ENCODE measurements around the gene TMEM145. TPM values are rescaled to one million over a fixed set of nuclear protein-coding genes. Genes with fewer than 3 reads are reported as not detected.

TMEM145 gene
- total RNA-seq, 2 donors from 2014 or later: 0.50 to 1.6 TPM

DNA sequence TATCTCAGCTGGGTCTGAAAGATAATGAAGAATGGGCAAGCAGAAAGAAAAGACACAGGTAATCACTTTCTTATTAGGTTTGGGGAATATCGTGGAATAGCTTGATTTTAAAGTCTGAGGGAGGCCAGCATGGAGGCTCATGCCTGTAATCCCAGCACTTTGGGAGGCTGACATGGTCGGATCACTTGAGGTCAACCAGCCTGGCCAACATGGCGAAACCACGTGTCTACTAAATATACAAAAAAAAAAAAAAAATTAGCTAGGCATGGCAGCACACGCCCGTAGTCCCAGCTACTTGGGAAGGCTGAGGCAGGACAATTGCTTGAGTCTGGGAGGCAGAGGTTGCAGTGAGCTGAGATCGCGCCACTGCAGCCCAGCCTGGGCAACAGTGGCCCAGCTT, 9.2 kb upstream of the TMEM145 start:
- peaks cover 4% of the 10 kb centered on the region for H3K36me3 Mint-ChIP-seq (ENCODE audit: low read depth)
- ATAC-seq (replicated peaks): no peak
- H3K27me3 Mint-ChIP-seq: no peaks in the 10 kb centered on the region
- H3K9me3 Mint-ChIP-seq: no peaks in the 10 kb centered on the region
- peak overlapping the region; percentile 82 for H3K27ac Mint-ChIP-seq
- H3K4me3 Mint-ChIP-seq: peak overlapping the region; percentile 89
- peaks cover 12% of the 10 kb centered on the region for H3K4me1 Mint-ChIP-seq

DNA sequence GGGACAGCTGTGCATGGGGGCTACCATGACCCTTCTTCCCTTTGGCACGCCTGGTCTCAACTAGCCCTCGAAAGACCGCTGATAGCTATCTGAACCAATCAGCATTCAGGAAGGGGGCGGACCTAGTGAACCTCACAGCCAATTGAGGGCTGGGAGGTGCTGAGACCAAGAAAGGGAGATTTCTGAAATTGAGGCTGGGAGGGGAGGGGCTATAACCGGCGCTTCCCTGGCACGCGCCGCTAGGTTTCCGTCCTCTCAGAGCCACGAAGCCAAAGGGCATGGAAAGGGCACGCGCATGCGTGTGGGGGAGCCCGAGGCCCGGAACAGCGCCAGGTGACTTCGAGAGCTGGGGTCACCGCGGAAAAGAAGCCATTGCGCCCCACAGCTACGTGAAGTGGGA, 6.5 kb upstream of the TMEM145 start:
- no peak overlapping the region for H3K4me3 Mint-ChIP-seq
- no peaks in the 10 kb centered on the region for H3K27me3 Mint-ChIP-seq
- H3K4me1 Mint-ChIP-seq: peaks cover 12% of the 10 kb centered on the region
- no peak overlapping the region for H3K27ac Mint-ChIP-seq
- H3K9me3 Mint-ChIP-seq: no peaks in the 10 kb centered on the region
- no peaks in the 10 kb centered on the region for H3K36me3 Mint-ChIP-seq (ENCODE audit: low read depth)
- ATAC-seq (replicated peaks): no peak

DNA sequence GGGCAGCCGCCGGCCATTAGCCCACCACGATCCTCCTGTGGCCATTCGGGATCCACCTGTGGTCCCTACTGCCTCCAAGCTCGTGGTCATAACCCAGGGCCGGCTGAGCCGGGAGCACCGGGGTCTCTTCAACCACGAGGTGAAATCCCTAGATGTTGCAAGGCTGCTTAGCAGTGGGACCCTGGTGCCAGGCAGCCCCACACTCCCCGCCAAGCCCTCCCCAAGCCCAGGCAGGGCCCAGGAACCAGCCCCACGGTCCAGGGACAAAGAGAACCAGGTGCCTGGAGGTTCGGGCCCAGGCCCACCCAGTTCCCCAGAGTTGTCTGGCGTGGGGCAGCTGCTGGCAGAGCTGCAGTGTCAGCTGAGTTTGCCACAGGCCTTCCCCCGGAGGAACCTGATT, 3.4 kb upstream of the TMEM145 start:
- ATAC-seq (replicated peaks): no peak
- no peak overlapping the region for H3K27ac Mint-ChIP-seq
- peaks cover 21% of the 10 kb centered on the region for H3K27me3 Mint-ChIP-seq
- no peaks in the 10 kb centered on the region for H3K36me3 Mint-ChIP-seq (ENCODE audit: low read depth)
- no peaks in the 10 kb centered on the region for H3K9me3 Mint-ChIP-seq
- no peak overlapping the region for H3K4me3 Mint-ChIP-seq
- H3K4me1 Mint-ChIP-seq: no peaks in the 10 kb centered on the region

DNA sequence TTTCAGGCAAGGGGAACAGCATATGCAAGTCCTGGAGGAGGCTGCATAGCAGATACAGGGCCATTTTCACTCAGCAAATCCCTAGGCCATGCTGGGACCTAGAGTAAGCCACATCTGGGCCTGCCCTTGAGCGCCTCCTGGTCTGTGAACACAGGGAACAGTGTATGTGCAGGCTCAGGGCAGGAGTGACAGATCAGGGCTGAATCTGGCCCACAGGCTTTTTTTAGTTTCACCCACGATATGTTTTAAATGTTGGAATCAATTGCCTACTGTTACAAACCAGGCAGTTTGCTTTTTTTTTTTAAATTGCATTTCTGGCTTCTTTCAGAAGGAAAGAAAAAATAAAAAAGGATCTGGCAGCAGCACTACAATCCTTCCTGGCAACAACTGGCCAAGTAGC, 1.5 kb upstream of the TMEM145 start:
- H3K4me3 Mint-ChIP-seq: no peak overlapping the region
- H3K36me3 Mint-ChIP-seq (ENCODE audit: low read depth): no peaks in the 10 kb centered on the region
- H3K9me3 Mint-ChIP-seq: no peaks in the 10 kb centered on the region
- no peak for ATAC-seq (replicated peaks)
- no peaks in the 10 kb centered on the region for H3K4me1 Mint-ChIP-seq
- H3K27me3 Mint-ChIP-seq: peaks cover 27% of the 10 kb centered on the region
- no peak overlapping the region for H3K27ac Mint-ChIP-seq

DNA sequence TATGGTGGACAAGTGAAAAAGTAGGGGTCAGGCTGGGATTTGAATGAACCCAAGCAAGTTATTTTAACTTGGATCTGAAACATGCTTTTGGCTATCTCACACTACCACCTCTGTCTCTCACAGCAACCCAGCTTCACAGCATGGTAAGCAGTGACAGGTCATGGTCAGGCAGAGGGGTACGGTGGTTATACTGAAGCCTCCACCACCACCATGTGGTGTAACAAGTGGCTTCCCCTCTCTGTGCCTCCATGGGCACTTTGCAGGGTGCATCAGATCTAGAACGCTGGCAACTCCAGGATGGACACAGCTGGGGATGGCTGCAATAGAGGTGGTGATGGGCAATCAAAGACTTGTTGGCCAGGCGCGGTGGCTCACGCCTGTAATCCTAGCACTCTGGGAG, 739 bp upstream of the TMEM145 start:
- H3K9me3 Mint-ChIP-seq: no peaks in the 10 kb centered on the region
- H3K36me3 Mint-ChIP-seq (ENCODE audit: low read depth): no peaks in the 10 kb centered on the region
- peak overlapping the region; percentile 68 for H3K4me3 Mint-ChIP-seq
- no peak overlapping the region for H3K27ac Mint-ChIP-seq
- ATAC-seq (replicated peaks): no peak
- no peaks in the 10 kb centered on the region for H3K4me1 Mint-ChIP-seq
- peaks cover 31% of the 10 kb centered on the region for H3K27me3 Mint-ChIP-seq

DNA sequence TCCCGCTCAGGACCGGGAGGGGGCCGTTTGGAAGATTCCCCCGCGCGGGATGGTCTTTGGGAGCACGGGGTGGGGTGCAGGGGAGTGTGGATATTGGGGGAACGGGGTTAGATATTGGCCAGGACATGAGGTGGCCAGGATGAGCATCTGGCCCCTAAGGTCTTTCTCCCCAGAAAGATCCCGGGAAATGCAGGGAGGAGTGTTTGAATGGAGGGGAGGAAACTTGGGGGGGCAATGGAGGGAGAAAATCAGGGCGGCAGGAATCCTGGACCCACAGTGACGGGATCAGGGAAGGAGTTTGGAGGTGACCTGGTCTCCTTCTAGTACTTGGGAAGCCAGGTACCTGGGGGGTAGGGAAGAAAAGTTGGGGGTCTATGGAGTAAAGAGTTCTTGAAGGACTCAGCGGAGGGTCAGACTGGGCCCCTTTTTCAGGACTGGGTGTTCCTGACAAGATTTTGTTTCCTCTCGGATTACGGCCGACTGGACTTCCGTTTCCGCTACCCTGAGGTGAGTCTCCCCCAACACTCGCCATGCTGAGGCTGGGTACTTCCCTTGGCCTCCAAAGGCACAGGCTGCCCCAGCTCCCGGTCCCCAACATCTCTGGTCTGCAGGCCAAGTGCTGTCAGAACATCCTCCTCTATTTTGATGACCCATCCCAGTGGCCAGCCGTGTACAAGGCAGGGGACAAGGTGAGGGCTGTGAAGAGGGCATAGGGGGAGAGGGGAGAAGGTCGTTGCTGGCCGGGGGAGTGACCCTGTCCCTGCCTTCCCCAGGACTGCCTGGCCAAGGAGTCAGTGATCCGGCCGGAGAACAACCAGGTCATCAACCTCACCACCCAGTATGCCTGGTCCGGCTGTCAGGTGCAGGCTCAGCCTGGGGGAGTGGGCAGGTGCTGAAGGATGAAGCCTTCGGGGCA, 989 bp downstream of the TMEM145 start:
- no peaks in the 10 kb centered on the region for H3K9me3 Mint-ChIP-seq
- no peaks in the 10 kb centered on the region for H3K36me3 Mint-ChIP-seq (ENCODE audit: low read depth)
- H3K4me3 Mint-ChIP-seq: peak overlapping the region; percentile 68
- peaks cover 31% of the 10 kb centered on the region for H3K27me3 Mint-ChIP-seq
- no peak for ATAC-seq (replicated peaks)
- no peak overlapping the region for H3K27ac Mint-ChIP-seq
- no peaks in the 10 kb centered on the region for H3K4me1 Mint-ChIP-seq

DNA sequence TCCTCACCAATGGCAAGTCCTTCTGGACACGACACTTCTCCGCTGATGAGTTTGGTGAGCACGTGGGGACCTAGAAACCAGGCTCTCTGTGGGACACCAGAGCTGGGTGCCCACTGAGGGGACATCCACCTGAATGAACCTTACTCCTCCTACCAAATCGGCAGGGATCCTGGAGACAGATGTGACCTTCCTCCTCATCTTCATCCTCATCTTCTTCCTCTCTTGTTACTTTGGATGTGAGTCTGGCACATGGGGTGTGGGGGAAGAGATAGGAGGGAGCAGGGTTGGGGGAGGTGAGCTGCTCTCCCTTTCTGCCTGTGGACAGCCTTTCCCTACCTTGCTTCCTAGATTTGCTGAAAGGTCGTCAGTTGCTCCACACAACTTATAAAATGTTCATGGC, 1.9 kb downstream of the TMEM145 start:
- no peak overlapping the region for H3K4me3 Mint-ChIP-seq
- no peaks in the 10 kb centered on the region for H3K36me3 Mint-ChIP-seq (ENCODE audit: low read depth)
- H3K27ac Mint-ChIP-seq: no peak overlapping the region
- peaks cover 31% of the 10 kb centered on the region for H3K27me3 Mint-ChIP-seq
- no peaks in the 10 kb centered on the region for H3K9me3 Mint-ChIP-seq
- H3K4me1 Mint-ChIP-seq: no peaks in the 10 kb centered on the region
- no peak for ATAC-seq (replicated peaks)

DNA sequence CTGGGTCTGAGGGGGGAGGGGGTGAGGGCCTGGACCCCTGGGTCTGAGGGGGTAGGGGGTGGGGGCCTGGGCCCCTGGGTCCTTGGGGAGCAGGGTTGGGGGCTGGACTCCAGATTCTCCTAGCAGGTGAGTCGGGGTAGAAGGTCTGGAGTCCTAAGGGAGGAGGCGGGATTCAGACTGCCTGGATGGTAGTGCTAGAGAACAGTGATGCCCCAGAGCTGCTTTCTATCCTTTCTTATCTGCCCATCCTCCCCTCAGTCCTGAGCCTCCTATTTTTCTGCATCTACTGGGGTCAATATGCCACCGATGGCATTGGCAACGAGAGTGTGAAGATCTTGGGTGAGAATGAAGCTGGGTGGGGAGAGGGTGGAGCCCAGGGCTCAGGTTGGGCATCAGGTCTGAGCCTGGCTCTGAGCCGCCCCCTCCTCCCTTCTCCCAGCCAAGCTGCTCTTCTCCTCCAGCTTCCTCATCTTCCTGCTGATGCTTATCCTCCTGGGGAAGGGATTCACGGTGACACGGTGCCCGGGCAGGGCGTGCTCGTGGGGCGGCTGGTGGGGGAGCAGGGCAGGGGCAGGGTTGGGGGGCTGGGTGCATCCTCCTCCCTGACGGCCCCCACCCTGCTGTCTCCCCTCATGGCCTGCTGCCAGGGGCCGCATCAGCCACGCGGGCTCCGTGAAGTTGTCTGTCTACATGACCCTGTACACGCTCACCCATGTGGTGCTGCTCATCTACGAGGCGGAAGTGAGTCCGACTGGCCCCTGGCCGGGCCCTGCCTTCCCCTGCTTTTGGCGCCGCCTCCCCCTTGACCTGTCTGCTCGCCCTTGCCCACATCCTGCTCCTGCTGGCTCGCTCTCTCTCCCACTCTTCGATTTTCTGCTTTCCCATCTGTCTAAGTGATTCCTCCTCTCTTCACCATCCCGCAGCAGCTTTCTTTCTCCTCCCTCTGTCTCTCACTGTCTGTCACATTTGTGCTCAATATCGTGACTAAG, 3.4 kb downstream of the TMEM145 start:
- peak; percentile 56 for ATAC-seq (replicated peaks)
- H3K27me3 Mint-ChIP-seq: peaks cover 31% of the 10 kb centered on the region
- peak overlapping the region; percentile 32 for H3K4me3 Mint-ChIP-seq
- H3K9me3 Mint-ChIP-seq: no peaks in the 10 kb centered on the region
- H3K27ac Mint-ChIP-seq: peak overlapping the region; percentile 23
- no peaks in the 10 kb centered on the region for H3K4me1 Mint-ChIP-seq
- H3K36me3 Mint-ChIP-seq (ENCODE audit: low read depth): no peaks in the 10 kb centered on the region

DNA sequence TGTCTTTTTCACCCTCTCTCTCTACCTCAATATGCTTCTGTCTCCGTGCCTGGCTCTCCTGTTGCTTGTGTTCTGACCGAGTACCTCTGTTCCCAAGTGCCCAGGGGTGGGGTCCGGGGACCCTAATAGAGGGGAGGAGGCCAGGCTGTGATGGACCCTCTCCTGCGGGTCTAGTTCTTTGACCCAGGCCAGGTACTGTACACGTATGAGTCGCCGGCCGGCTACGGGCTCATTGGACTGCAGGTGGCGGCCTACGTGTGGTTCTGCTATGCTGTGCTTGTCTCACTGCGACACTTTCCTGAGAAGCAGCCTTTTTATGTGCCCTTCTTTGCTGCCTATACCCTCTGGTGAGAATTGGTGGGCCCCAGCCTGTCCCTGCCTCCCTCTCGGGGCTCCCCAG, 4.4 kb downstream of the TMEM145 start:
- no peaks in the 10 kb centered on the region for H3K36me3 Mint-ChIP-seq (ENCODE audit: low read depth)
- ATAC-seq (replicated peaks): no peak
- H3K4me3 Mint-ChIP-seq: no peak overlapping the region
- H3K27ac Mint-ChIP-seq: peak overlapping the region; percentile 23
- H3K4me1 Mint-ChIP-seq: no peaks in the 10 kb centered on the region
- no peaks in the 10 kb centered on the region for H3K9me3 Mint-ChIP-seq
- peaks cover 25% of the 10 kb centered on the region for H3K27me3 Mint-ChIP-seq

DNA sequence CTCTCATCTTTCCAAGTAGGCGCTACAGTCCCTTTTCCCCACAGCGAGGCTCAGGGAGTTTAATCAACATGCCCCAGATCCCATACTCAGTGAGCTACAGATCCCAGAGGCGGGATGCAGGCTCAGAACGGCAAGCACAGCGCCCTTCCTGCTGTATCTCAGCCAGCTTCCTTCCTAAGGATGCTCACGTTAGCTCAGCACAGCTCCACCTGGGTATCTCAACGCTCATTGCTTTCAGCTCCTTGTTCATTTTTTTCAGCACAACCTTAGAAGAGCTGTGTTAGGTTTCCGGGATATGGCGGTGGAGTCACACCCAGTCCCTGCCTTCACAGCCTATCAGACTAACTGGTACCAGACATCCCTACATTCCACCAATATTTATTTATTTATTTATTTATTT, 9.2 kb downstream of the TMEM145 start:
- H3K4me1 Mint-ChIP-seq: peaks cover 11% of the 10 kb centered on the region
- ATAC-seq (replicated peaks): no peak
- H3K9me3 Mint-ChIP-seq: no peaks in the 10 kb centered on the region
- peaks cover 8% of the 10 kb centered on the region for H3K36me3 Mint-ChIP-seq (ENCODE audit: low read depth)
- H3K4me3 Mint-ChIP-seq: no peak overlapping the region
- H3K27me3 Mint-ChIP-seq: peaks cover 6% of the 10 kb centered on the region
- H3K27ac Mint-ChIP-seq: no peak overlapping the region

DNA sequence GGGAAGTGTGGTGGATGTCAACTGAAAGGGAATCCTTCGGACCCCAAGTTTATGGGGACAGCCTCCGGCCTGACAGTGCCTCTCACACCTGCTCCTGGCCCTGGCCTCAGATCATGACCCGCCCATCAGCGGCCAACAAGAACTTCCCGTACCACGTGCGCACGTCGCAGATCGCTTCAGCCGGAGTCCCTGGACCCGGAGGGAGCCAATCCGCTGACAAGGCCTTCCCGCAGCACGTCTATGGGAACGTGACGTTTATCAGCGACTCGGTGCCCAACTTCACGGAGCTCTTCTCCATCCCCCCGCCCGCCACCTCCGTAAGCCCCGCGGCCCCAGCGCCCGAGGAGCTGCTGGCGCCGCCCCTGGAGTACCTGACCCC, 10.4 kb downstream of the TMEM145 start:
- H3K27ac Mint-ChIP-seq: no peak overlapping the region
- H3K36me3 Mint-ChIP-seq (ENCODE audit: low read depth): peaks cover 8% of the 10 kb centered on the region
- H3K4me3 Mint-ChIP-seq: peak overlapping the region; percentile 43
- peaks cover 18% of the 10 kb centered on the region for H3K4me1 Mint-ChIP-seq
- no peak for ATAC-seq (replicated peaks)
- H3K27me3 Mint-ChIP-seq: peaks cover 6% of the 10 kb centered on the region
- H3K9me3 Mint-ChIP-seq: no peaks in the 10 kb centered on the region

DNA sequence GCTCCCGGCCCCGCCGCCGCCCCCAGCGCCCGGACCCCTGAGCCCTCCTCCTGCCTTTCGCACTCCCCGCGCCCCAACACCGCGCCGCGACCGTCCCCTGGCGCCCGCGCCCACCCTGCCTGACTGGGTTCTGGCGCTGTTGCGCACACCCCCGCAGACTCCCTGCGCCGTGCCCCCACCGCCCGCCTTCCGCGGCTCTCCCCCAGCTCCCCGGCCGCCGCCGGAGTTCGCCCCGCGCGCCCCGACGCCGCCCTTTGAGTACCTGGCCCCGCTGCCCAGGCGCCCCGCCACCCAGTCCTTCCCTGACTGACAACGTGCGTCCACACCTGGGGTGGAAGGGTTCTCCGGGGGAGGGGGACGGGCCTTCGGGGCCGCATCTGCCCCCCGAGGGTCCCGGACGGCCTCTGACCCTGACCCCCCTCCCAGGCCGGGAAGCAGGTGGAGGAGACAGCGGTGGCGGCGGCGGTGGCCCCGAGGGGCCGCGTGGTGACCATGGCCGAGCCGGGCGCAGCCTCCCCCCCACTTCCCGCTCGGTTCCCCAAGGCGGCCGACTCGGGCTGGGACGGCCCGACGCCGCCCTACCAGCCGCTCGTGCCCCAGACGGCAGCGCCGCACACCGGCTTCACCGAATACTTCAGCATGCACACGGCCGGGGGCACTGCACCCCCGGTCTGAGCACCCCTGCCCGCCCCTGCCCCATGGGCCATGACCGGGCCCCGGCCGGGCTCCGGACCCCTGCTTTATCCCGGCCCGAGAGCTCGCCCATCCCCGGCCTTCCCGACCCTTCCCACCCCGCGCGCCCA, 10.9 kb downstream of the TMEM145 start:
- Mint-ChIP-seq H3K36me3 (ENCODE audit: low read depth) (peaks cover 8% of the 10 kb centered on the region), H3K4me3 (peak overlapping the region; percentile 97), H3K27me3 (peaks cover 6% of the 10 kb centered on the region), H3K9me3 (no peaks in the 10 kb centered on the region), H3K4me1 (peaks cover 19% of the 10 kb centered on the region), H3K27ac (no peak overlapping the region)
- ATAC-seq (replicated peaks): no peak

DNA sequence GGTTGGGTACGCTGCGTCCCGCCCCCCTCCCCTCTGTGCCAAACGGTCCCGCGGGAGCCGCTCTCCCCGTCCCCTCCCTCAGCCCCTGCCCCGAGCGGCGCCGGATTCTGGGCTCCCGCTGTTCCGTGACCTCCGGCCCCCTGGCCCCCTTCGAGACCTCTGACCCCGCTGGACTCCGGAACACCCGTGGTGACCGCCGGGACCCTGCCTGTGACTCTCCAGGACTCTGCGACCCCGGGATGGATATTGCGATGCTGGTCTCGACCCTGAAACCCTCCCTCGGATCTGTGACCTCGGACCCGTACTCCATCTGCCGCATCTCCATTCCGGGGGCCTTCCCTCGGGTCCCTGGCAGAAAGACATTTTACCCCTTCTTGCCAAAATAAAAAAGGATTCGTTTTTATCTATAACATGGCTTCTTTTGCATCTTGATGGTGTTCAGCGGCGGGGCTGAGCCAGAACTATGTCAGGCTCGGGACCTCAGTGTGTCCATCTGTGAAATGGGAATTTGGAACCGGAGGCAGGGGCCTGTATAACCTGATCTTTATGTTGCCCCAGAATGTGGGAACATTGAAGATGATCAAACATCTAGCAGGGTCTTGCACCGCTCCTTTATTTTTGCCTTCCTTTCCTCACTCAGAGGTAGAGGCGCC, 11.7 kb downstream of the TMEM145 start:
- Mint-ChIP-seq H3K4me3 (peak overlapping the region; percentile 97), H3K4me1 (peaks cover 19% of the 10 kb centered on the region), H3K27me3 (peaks cover 6% of the 10 kb centered on the region), H3K36me3 (ENCODE audit: low read depth) (peaks cover 8% of the 10 kb centered on the region), H3K9me3 (no peaks in the 10 kb centered on the region), H3K27ac (peak overlapping the region; percentile 86)
- no peak for ATAC-seq (replicated peaks)

Measured in activated T-helper 17 cell treated with anti-CD3 and anti-CD28 coated beads, Interleukin-2, amount 50 U/mL, for 72 hours (primary cell).